Spleen (tissue), 7 donors: ENCODE results near the gene DAPL1.

Experiments used
- POLR2A ChIP-seq, 3 donors: fragments of 450-650 bp; IDR thresholded peaks; one replicate each; pipeline ENCODE4 v1.5.1; 2017; ENCODE audit warnings: antibody characterized with exemption in 3 of 3, mild to moderate bottlenecking in 1 of 3
- TF ChIP-seq, protein P1 (sequence below), 11 experiments: fragments of 200-600 bp in 7 of 11; fragments of 450-650 bp in 4 of 11; sonication (generic) in 4 of 11; IDR thresholded peaks in 8 of 11; conservative IDR thresholded peaks in 3 of 11; 1 replicate in 7 of 11; 2 replicates in 4 of 11; pipeline versions ENCODE4 v1.4.0 to v1.8.0; 2016 to 2021; ENCODE audit warnings: antibody characterized with exemption in 11 of 11, inconsistent platforms in 4 of 11, mild to moderate bottlenecking in 1 of 11
- donor health status: DM: no; HTN: no; CAD: no; lungs with moderate emphysema.
- donor health status: DM: no; HTN: no; CAD: no.
- donor health status: DM: no; HTN: no; CAD: no.

GRCh38 chr2:158781353-158781961, 13.7 kb upstream of the DAPL1 start:
- no peak for TF ChIP-seq POLR2A (IDR thresholded peaks at IDR 0.05)
- TF ChIP-seq, protein P1, sequence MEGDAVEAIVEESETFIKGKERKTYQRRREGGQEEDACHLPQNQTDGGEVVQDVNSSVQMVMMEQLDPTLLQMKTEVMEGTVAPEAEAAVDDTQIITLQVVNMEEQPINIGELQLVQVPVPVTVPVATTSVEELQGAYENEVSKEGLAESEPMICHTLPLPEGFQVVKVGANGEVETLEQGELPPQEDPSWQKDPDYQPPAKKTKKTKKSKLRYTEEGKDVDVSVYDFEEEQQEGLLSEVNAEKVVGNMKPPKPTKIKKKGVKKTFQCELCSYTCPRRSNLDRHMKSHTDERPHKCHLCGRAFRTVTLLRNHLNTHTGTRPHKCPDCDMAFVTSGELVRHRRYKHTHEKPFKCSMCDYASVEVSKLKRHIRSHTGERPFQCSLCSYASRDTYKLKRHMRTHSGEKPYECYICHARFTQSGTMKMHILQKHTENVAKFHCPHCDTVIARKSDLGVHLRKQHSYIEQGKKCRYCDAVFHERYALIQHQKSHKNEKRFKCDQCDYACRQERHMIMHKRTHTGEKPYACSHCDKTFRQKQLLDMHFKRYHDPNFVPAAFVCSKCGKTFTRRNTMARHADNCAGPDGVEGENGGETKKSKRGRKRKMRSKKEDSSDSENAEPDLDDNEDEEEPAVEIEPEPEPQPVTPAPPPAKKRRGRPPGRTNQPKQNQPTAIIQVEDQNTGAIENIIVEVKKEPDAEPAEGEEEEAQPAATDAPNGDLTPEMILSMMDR (IDR thresholded peaks at IDR 0.05 in 8 of 11, conservative IDR thresholded peaks at IDR 0.05 in 3 of 11), result no peak
